ENCODE data around the gene HYAL2.

DNA sequence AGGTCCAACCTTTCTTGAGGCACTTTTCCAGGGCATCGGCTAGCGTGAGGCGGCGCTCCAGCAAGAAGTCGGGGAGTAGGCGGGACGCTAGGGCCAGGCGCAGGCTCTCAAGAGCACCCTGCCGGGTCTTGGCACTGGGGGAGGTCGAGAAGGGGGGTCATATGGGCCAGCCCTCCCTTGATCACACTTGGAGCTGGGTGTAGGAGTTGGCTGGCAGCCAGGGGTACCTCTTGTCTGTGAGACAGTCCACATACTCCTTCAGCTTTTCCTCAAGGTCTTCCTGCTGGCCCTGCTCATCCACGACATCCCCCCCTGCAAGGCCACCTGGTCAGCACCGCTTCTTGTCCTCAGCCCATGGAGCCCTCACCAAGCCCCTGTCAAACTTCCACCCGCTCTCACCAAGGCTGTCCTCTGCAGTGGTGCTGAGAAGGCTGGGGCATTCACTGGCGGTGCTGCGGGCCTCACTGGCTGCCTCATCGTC, 32.3 kb downstream of the HYAL2 start:
- TF ChIP-seq, protein P1, sequence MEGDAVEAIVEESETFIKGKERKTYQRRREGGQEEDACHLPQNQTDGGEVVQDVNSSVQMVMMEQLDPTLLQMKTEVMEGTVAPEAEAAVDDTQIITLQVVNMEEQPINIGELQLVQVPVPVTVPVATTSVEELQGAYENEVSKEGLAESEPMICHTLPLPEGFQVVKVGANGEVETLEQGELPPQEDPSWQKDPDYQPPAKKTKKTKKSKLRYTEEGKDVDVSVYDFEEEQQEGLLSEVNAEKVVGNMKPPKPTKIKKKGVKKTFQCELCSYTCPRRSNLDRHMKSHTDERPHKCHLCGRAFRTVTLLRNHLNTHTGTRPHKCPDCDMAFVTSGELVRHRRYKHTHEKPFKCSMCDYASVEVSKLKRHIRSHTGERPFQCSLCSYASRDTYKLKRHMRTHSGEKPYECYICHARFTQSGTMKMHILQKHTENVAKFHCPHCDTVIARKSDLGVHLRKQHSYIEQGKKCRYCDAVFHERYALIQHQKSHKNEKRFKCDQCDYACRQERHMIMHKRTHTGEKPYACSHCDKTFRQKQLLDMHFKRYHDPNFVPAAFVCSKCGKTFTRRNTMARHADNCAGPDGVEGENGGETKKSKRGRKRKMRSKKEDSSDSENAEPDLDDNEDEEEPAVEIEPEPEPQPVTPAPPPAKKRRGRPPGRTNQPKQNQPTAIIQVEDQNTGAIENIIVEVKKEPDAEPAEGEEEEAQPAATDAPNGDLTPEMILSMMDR (IDR thresholded peaks at IDR 0.05), result no peak
- no peak for TF ChIP-seq POLR2A (IDR thresholded peaks at IDR 0.05)

Measured in testis (tissue), 2 donors.